ENCODE results near the gene VAMP3. TPM values are rescaled to one million over a fixed set of nuclear protein-coding genes. Genes with fewer than 3 reads are reported as not detected.

VAMP3 gene
- total and polyA plus RNA-seq, 2 experiments from 2014 or later: 173 to 195 TPM

- Histone ChIP-seq H3K79me2 (ENCODE audit: insufficient read depth) (no peaks in the 10 kb centered on the region), H3K9ac (no peak overlapping the region), H3K9me3 (ENCODE audit: low read depth) (no peaks in the 10 kb centered on the region), H3F3A (ENCODE audit: insufficient read depth) (0 out of 2 replicates have a peak, but pooled peaks cover 5% of the 10 kb centered on the region), H4K20me1 (ENCODE audit: insufficient read depth) (no peaks in the 10 kb centered on the region), H3K4me2 (ENCODE audit: unreplicated experiment) (no peak overlapping the region), H3K36me3 (ENCODE audit: low read depth) (peaks cover 13% of the 10 kb centered on the region; the same call in 1 of the 2 replicates), H2AFZ (no peak overlapping the region), H3K27ac (no peak overlapping the region), H3K27me3 (replicated peaks; ENCODE audit: insufficient read depth) (no peaks in the 10 kb centered on the region), H3K4me1 (ENCODE audit: insufficient read depth) (0 out of 2 replicates have a peak, but pooled peaks cover 7% of the 10 kb centered on the region), H3K9me2 (ENCODE audit: insufficient read depth) (no peaks in the 10 kb centered on the region), H3K4me3 (no peak overlapping the region)
- DNase-seq: peak; percentile 96
- in situ Hi-C loops (cut with MboI): no loop called here
- TF ChIP-seq EZH2phosphoT487 (IDR thresholded peaks at IDR 0.05; ENCODE audit: insufficient read depth, low read depth) (no peak), EZH2 (IDR thresholded peaks at IDR 0.05; ENCODE audit: insufficient read depth, poor library complexity, severe bottlenecking) (no peak)
- 3 to 5% methylated on average over 7 of the region's 7 CpGs for WGBS, 2 experiments (ENCODE audit: low coverage in 1 of 2, low lambda C conversion rate in 2 of 2, missing lambda C conversion rate in 2 of 2)
Measured at GRCh38 chr1:7810395-7810794, 39.3 kb downstream of the VAMP3 start.

DNA sequence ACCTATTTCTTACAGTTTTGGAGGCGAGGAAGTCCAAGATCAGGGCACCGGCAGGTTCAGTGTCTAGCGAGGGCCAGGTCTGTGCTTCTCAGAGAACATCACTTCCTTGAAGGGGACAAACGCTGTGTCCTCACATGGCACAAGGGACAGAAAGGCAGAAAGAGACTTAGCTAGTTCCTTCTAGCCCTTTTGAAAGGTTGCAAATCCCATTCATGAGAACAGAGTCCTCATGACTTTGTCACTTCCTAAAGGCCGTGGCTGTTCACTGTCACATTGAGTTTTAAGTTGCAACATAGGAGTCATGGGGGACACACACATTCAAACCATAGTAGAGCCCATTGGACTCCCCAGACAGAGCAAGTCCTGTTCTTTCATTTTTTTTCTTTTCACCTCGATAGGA lies 40.4 kb downstream of the VAMP3 start:
- Histone ChIP-seq H3F3A (ENCODE audit: insufficient read depth) (0 out of 2 replicates have a peak, but pooled peaks cover 5% of the 10 kb centered on the region), H3K27me3 (replicated peaks; ENCODE audit: insufficient read depth) (no peaks in the 10 kb centered on the region), H3K9me2 (ENCODE audit: insufficient read depth) (no peaks in the 10 kb centered on the region), H3K9me3 (ENCODE audit: low read depth) (no peaks in the 10 kb centered on the region), H3K27ac (no peak overlapping the region), H2AFZ (no peak overlapping the region), H3K4me1 (ENCODE audit: insufficient read depth) (0 out of 2 replicates have a peak, but pooled peaks cover 7% of the 10 kb centered on the region), H3K36me3 (ENCODE audit: low read depth) (peaks cover 13% of the 10 kb centered on the region; the same call in 1 of the 2 replicates), H3K79me2 (ENCODE audit: insufficient read depth) (no peaks in the 10 kb centered on the region), H3K9ac (no peak overlapping the region), H3K4me2 (ENCODE audit: unreplicated experiment) (no peak overlapping the region), H3K4me3 (no peak overlapping the region), H4K20me1 (ENCODE audit: insufficient read depth) (no peaks in the 10 kb centered on the region)
- no peak for DNase-seq
- TF ChIP-seq EZH2 (IDR thresholded peaks at IDR 0.05; ENCODE audit: insufficient read depth, poor library complexity, severe bottlenecking) (no peak), EZH2phosphoT487 (IDR thresholded peaks at IDR 0.05; ENCODE audit: insufficient read depth, low read depth) (no peak)
- in situ Hi-C loops (cut with MboI): no loop called here
- 90 to 92% methylated on average over 6 of the region's 6 CpGs for whole genome bisulfite sequencing, 2 experiments (ENCODE audit: low coverage in 1 of 2, low lambda C conversion rate in 2 of 2, missing lambda C conversion rate in 2 of 2)

GRCh38 chr1:7813677-7814373 lies 42.7 kb downstream of the VAMP3 start:
- Histone ChIP-seq H3K4me2 (ENCODE audit: unreplicated experiment) (no peak overlapping the region), H3K9me3 (ENCODE audit: low read depth) (no peaks in the 10 kb centered on the region), H2AFZ (no peak overlapping the region), H3K27ac (no peak overlapping the region), H3K36me3 (ENCODE audit: low read depth) (peaks cover 13% of the 10 kb centered on the region; the same call in 1 of the 2 replicates), H3K79me2 (ENCODE audit: insufficient read depth) (no peaks in the 10 kb centered on the region), H3F3A (ENCODE audit: insufficient read depth) (0 out of 2 replicates have a peak, but pooled peaks cover 5% of the 10 kb centered on the region), H4K20me1 (ENCODE audit: insufficient read depth) (no peaks in the 10 kb centered on the region), H3K4me3 (no peak overlapping the region), H3K4me1 (ENCODE audit: insufficient read depth) (0 out of 2 replicates have a peak, but pooled peaks cover 7% of the 10 kb centered on the region), H3K9ac (no peak overlapping the region), H3K9me2 (ENCODE audit: insufficient read depth) (no peaks in the 10 kb centered on the region), H3K27me3 (replicated peaks; ENCODE audit: insufficient read depth) (no peaks in the 10 kb centered on the region)
- in situ Hi-C loops (cut with MboI): no loop called here
- WGBS, 2 experiments (ENCODE audit: low coverage in 1 of 2, low lambda C conversion rate in 2 of 2, missing lambda C conversion rate in 2 of 2): 89 to 96% methylated on average over 3 of the region's 3 CpGs
- TF ChIP-seq EZH2phosphoT487 (IDR thresholded peaks at IDR 0.05; ENCODE audit: insufficient read depth, low read depth): no peak
- TF ChIP-seq EZH2 (IDR thresholded peaks at IDR 0.05; ENCODE audit: insufficient read depth, poor library complexity, severe bottlenecking): no peak
- no peak for DNase-seq

- WGBS, 2 experiments (ENCODE audit: low coverage in 1 of 2, low lambda C conversion rate in 2 of 2, missing lambda C conversion rate in 2 of 2): 88 to 90% methylated on average over 3 of the region's 3 CpGs
- Histone ChIP-seq H4K20me1 (ENCODE audit: insufficient read depth) (no peaks in the 10 kb centered on the region), H3K9me3 (ENCODE audit: low read depth) (no peaks in the 10 kb centered on the region), H3K9me2 (ENCODE audit: insufficient read depth) (no peaks in the 10 kb centered on the region), H3K27ac (no peak overlapping the region), H3K4me2 (ENCODE audit: unreplicated experiment) (no peak overlapping the region), H3F3A (ENCODE audit: insufficient read depth) (no peaks in the 10 kb centered on the region), H2AFZ (no peak overlapping the region), H3K4me1 (ENCODE audit: insufficient read depth) (no peaks in the 10 kb centered on the region), H3K9ac (no peak overlapping the region), H3K36me3 (ENCODE audit: low read depth) (no peaks in the 10 kb centered on the region), H3K27me3 (replicated peaks; ENCODE audit: insufficient read depth) (no peaks in the 10 kb centered on the region), H3K79me2 (ENCODE audit: insufficient read depth) (no peaks in the 10 kb centered on the region), H3K4me3 (no peak overlapping the region)
- in situ Hi-C loops (cut with MboI): no loop called here
- TF ChIP-seq EZH2phosphoT487 (IDR thresholded peaks at IDR 0.05; ENCODE audit: insufficient read depth, low read depth): no peak
- TF ChIP-seq EZH2 (IDR thresholded peaks at IDR 0.05; ENCODE audit: insufficient read depth, poor library complexity, severe bottlenecking): no peak
- DNase-seq: no peak
Measured at GRCh38 chr1:7821282-7821681, 50.2 kb downstream of the VAMP3 start.
